ENCODE measurements around the gene ELF4. TPM values are rescaled to one million over a fixed set of nuclear protein-coding genes. Genes with fewer than 3 reads are reported as not detected.

ELF4 gene
- total and polyA plus RNA-seq, 9 of the 15 experiments (the other 6 are each of a cell fraction or from before 2014, with no cell fraction given) = 5.9 to 55.8 (median 25.2) TPM

- TF ChIP-seq NCOA4 (IDR thresholded peaks at IDR 0.05; ENCODE audit: partially characterized antibody) = no peak
- TF ChIP-seq ZNF431 (CRISPR knock-in tag; IDR thresholded peaks at IDR 0.05) = no peak
- TF ChIP-seq CCAR2 (IDR thresholded peaks at IDR 0.05; ENCODE audit: low read depth, low read length) = no peak
- TF ChIP-seq MTA3 (IDR thresholded peaks at IDR 0.05; ENCODE audit: borderline replicate concordance) = no peak; the same call in 1 of the 2 replicates
- TF ChIP-seq XRCC3 (IDR thresholded peaks at IDR 0.05) = no peak
- no peak for TF ChIP-seq ILK (tag; IDR thresholded peaks at IDR 0.05; ENCODE audit: borderline replicate concordance, low read depth)
- TF ChIP-seq, protein P1, sequence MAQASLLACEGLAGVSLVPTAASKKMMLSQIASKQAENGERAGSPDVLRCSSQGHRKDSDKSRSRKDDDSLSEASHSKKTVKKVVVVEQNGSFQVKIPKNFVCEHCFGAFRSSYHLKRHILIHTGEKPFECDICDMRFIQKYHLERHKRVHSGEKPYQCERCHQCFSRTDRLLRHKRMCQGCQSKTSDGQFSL (CRISPR knock-in tag; IDR thresholded peaks at IDR 0.05) = peak; percentile 85
- TF ChIP-seq, protein P1 (tag; IDR thresholded peaks at IDR 0.05) = 0 out of 4 replicates have a peak, but pooled peaks of 1 of the 2 experiments have one; percentile 34
- TF ChIP-seq SMAD1 (IDR thresholded peaks at IDR 0.05; ENCODE audit: low read depth, low read length, partially characterized antibody) = no peak
- no peak for TF ChIP-seq ESRRA (IDR thresholded peaks at IDR 0.05; ENCODE audit: borderline replicate concordance, low read depth)
- peak; percentile 58; the same call in 1 of the 2 replicates for TF ChIP-seq JUN (IDR thresholded peaks at IDR 0.05; ENCODE audit: borderline replicate concordance, low read depth, low read length)
- no peak for TF ChIP-seq JUN (CRISPR knock-in tag; IDR thresholded peaks at IDR 0.05; ENCODE audit: borderline replicate concordance)
- no peak for TF ChIP-seq CREBBP (IDR thresholded peaks at IDR 0.05; ENCODE audit: low read depth, low read length)
- no peak for TF ChIP-seq SETDB1 (IDR thresholded peaks at IDR 0.05; ENCODE audit: low read length)
- no peak for TF ChIP-seq MLX (CRISPR knock-in tag; conservative IDR thresholded peaks at IDR 0.05)
- TF ChIP-seq ZNF311 (CRISPR knock-in tag; IDR thresholded peaks at IDR 0.05) = no peak
- TF ChIP-seq, protein P2, sequence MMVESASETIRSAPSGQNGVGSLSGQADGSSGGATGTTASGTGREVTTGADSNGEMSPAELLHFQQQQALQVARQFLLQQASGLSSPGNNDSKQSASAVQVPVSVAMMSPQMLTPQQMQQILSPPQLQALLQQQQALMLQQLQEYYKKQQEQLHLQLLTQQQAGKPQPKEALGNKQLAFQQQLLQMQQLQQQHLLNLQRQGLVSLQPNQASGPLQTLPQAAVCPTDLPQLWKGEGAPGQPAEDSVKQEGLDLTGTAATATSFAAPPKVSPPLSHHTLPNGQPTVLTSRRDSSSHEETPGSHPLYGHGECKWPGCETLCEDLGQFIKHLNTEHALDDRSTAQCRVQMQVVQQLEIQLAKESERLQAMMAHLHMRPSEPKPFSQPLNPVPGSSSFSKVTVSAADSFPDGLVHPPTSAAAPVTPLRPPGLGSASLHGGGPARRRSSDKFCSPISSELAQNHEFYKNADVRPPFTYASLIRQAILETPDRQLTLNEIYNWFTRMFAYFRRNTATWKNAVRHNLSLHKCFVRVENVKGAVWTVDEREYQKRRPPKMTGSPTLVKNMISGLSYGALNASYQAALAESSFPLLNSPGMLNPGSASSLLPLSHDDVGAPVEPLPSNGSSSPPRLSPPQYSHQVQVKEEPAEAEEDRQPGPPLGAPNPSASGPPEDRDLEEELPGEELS (CRISPR knock-in tag; IDR thresholded peaks at IDR 0.05; ENCODE audit: borderline replicate concordance) = no peak
- no peak for TF ChIP-seq TCF7L2 (IDR thresholded peaks at IDR 0.05; ENCODE audit: low read depth, low read length)
- TF ChIP-seq GATA2 (CRISPR knock-in tag; IDR thresholded peaks at IDR 0.05) = no peak
- TF ChIP-seq, protein P3, sequence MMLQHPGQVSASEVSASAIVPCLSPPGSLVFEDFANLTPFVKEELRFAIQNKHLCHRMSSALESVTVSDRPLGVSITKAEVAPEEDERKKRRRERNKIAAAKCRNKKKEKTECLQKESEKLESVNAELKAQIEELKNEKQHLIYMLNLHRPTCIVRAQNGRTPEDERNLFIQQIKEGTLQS (IDR thresholded peaks at IDR 0.05) = no peak
- TF ChIP-seq, protein P3 (CRISPR knock-in tag; conservative IDR thresholded peaks at IDR 0.05) = no peak
- TF ChIP-seq MAZ (CRISPR knock-in tag; conservative IDR thresholded peaks at IDR 0.05 in 1 of 2, IDR thresholded peaks at IDR 0.05 in 1 of 2) = peak in 1 of 2 experiments; percentile 43; a peak in 2 of 4 replicates
- TF ChIP-seq, protein P4, sequence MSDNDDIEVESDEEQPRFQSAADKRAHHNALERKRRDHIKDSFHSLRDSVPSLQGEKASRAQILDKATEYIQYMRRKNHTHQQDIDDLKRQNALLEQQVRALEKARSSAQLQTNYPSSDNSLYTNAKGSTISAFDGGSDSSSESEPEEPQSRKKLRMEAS (CRISPR knock-in tag; IDR thresholded peaks at IDR 0.05) = peak; percentile 85
These were observed 27.8 kb downstream of the ELF4 start (continued) for GRCh38 chrX:130082244-130083106.

All from K562 (cell line).